ENCODE data around the gene NDEL1.

The NDEL1 gene

GRCh38 chr17:8477171-8477570 lies 41.5 kb downstream of the NDEL1 start:
- ATAC-seq (ENCODE audit: insufficient read depth, low read depth) (no peak), DNase-seq (no peak)
- Histone ChIP-seq H2AFZ (ENCODE audit: low read depth, low read length) (no peak overlapping the region), H3K36me3 (ENCODE audit: insufficient read depth, low read length) (peaks cover 98% of the 10 kb centered on the region), H3K9ac (ENCODE audit: low read depth, low read length) (no peak overlapping the region), H3K9me3 (ENCODE audit: insufficient read depth, low read length, severe bottlenecking) (no peaks in the 10 kb centered on the region), H3K79me2 (ENCODE audit: insufficient read depth, low read length) (no peaks in the 10 kb centered on the region), H4K20me1 (ENCODE audit: insufficient read depth, low read length) (peaks cover 10% of the 10 kb centered on the region; the same call in 1 of the 2 replicates), H3K27ac (ENCODE audit: low read length) (no peak overlapping the region), H3K4me2 (ENCODE audit: insufficient read depth, low read length) (no peak overlapping the region), H3K4me1 (ENCODE audit: insufficient read depth, low read length) (no peaks in the 10 kb centered on the region), H3K27me3 (ENCODE audit: insufficient read depth, low read length, poor library complexity) (no peaks in the 10 kb centered on the region), H3K4me3 (ENCODE audit: low read depth in 1 of 2, low read length in 2 of 2) (no peak overlapping the region)
- TF ChIP-seq, protein P1, sequence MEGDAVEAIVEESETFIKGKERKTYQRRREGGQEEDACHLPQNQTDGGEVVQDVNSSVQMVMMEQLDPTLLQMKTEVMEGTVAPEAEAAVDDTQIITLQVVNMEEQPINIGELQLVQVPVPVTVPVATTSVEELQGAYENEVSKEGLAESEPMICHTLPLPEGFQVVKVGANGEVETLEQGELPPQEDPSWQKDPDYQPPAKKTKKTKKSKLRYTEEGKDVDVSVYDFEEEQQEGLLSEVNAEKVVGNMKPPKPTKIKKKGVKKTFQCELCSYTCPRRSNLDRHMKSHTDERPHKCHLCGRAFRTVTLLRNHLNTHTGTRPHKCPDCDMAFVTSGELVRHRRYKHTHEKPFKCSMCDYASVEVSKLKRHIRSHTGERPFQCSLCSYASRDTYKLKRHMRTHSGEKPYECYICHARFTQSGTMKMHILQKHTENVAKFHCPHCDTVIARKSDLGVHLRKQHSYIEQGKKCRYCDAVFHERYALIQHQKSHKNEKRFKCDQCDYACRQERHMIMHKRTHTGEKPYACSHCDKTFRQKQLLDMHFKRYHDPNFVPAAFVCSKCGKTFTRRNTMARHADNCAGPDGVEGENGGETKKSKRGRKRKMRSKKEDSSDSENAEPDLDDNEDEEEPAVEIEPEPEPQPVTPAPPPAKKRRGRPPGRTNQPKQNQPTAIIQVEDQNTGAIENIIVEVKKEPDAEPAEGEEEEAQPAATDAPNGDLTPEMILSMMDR (IDR thresholded peaks at IDR 0.05; ENCODE audit: borderline replicate concordance, extremely low read depth, low read length, poor library complexity, severe bottlenecking) = no peak
- TF ChIP-seq EZH2 (IDR thresholded peaks at IDR 0.05; ENCODE audit: borderline replicate concordance, low read depth, low read length, severe bottlenecking) = no peak

GRCh38 chr17:8477715-8478441 lies 42.2 kb downstream of the NDEL1 start:
- H3K36me3 ChIP-seq (ENCODE audit: insufficient read depth, low read length) = peaks cover 100% of the 10 kb centered on the region
- peaks cover 13% of the 10 kb centered on the region; the same call in 1 of the 2 replicates for H4K20me1 ChIP-seq (ENCODE audit: insufficient read depth, low read length)
- H3K4me3 ChIP-seq (ENCODE audit: low read depth in 1 of 2, low read length in 2 of 2) = no peak overlapping the region
- H2AFZ ChIP-seq (ENCODE audit: low read depth, low read length) = no peak overlapping the region
- H3K4me1 ChIP-seq (ENCODE audit: insufficient read depth, low read length) = no peaks in the 10 kb centered on the region
- no peak for DNase-seq
- no peak overlapping the region for H3K9ac ChIP-seq (ENCODE audit: low read depth, low read length)
- no peak for ATAC-seq (ENCODE audit: insufficient read depth, low read depth)
- no peak overlapping the region for H3K4me2 ChIP-seq (ENCODE audit: insufficient read depth, low read length)
- no peak for TF ChIP-seq EZH2 (IDR thresholded peaks at IDR 0.05; ENCODE audit: borderline replicate concordance, low read depth, low read length, severe bottlenecking)
- TF ChIP-seq, protein P1 (IDR thresholded peaks at IDR 0.05; ENCODE audit: borderline replicate concordance, extremely low read depth, low read length, poor library complexity, severe bottlenecking) = no peak
- H3K79me2 ChIP-seq (ENCODE audit: insufficient read depth, low read length) = no peaks in the 10 kb centered on the region
- H3K27me3 ChIP-seq (ENCODE audit: insufficient read depth, low read length, poor library complexity) = no peaks in the 10 kb centered on the region
- H3K27ac ChIP-seq (ENCODE audit: low read length) = no peak overlapping the region
- H3K9me3 ChIP-seq (ENCODE audit: insufficient read depth, low read length, severe bottlenecking) = no peaks in the 10 kb centered on the region

- no peak overlapping the region for H2AFZ ChIP-seq (ENCODE audit: low read depth, low read length)
- no peaks in the 10 kb centered on the region for H3K27me3 ChIP-seq (ENCODE audit: insufficient read depth, low read length, poor library complexity)
- no peak overlapping the region for H3K4me3 ChIP-seq (ENCODE audit: low read depth in 1 of 2, low read length in 2 of 2)
- peaks cover 100% of the 10 kb centered on the region for H3K36me3 ChIP-seq (ENCODE audit: insufficient read depth, low read length)
- H4K20me1 ChIP-seq (ENCODE audit: insufficient read depth, low read length) = peaks cover 7% of the 10 kb centered on the region; the same call in 1 of the 2 replicates
- no peak for DNase-seq
- no peak for TF ChIP-seq EZH2 (IDR thresholded peaks at IDR 0.05; ENCODE audit: borderline replicate concordance, low read depth, low read length, severe bottlenecking)
- TF ChIP-seq, protein P1 (IDR thresholded peaks at IDR 0.05; ENCODE audit: borderline replicate concordance, extremely low read depth, low read length, poor library complexity, severe bottlenecking) = no peak
- H3K4me1 ChIP-seq (ENCODE audit: insufficient read depth, low read length) = no peaks in the 10 kb centered on the region
- H3K9me3 ChIP-seq (ENCODE audit: insufficient read depth, low read length, severe bottlenecking) = no peaks in the 10 kb centered on the region
- H3K27ac ChIP-seq (ENCODE audit: low read length) = no peak overlapping the region
- no peak for ATAC-seq (ENCODE audit: insufficient read depth, low read depth)
- no peaks in the 10 kb centered on the region for H3K79me2 ChIP-seq (ENCODE audit: insufficient read depth, low read length)
- no peak overlapping the region for H3K9ac ChIP-seq (ENCODE audit: low read depth, low read length)
- no peak overlapping the region for H3K4me2 ChIP-seq (ENCODE audit: insufficient read depth, low read length)
These were observed 43.8 kb downstream of the NDEL1 start for GRCh38 chr17:8479431-8479947.

Data from DND-41 (cell line).